GM10266 (cell line): ENCODE data around the gene INTS1.

Source experiments
- DNase-seq: peaks from one replicate; pipeline ENCODE4 v3.0.0; 2012; ENCODE audit errors: extremely low spot score
- TF ChIP-seq, protein P1 (sequence below): IDR thresholded peaks from 2 replicates; pipeline ENCODE4 v1.5.1; 2012; ENCODE audit warnings: mild to moderate bottlenecking, low read depth; ENCODE audit not compliant: control insufficient read depth, insufficient read depth; ENCODE audit errors: missing control alignments

Gene INTS1

DNA sequence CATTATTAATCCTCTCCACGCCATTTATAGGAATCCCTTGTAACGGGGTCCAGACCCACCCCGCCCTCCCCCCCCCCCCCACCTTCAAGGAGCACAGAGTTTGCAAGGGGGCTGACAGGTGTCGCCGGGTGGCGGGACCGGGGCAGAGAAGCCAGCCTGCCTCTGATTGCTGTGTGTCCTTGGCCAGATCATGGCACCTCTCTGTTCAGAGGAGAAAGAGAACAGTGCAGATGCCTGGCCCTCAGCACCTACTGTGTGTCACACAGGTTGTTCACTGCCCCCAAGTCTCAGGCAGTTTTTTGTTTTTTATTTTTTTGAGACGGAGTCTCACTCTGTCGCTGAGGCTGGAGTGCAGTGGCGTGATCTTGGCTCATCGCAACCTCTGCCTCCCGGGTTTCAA, 39.5 kb downstream of the INTS1 start:
- DNase-seq = no peak
- TF ChIP-seq, protein P1, sequence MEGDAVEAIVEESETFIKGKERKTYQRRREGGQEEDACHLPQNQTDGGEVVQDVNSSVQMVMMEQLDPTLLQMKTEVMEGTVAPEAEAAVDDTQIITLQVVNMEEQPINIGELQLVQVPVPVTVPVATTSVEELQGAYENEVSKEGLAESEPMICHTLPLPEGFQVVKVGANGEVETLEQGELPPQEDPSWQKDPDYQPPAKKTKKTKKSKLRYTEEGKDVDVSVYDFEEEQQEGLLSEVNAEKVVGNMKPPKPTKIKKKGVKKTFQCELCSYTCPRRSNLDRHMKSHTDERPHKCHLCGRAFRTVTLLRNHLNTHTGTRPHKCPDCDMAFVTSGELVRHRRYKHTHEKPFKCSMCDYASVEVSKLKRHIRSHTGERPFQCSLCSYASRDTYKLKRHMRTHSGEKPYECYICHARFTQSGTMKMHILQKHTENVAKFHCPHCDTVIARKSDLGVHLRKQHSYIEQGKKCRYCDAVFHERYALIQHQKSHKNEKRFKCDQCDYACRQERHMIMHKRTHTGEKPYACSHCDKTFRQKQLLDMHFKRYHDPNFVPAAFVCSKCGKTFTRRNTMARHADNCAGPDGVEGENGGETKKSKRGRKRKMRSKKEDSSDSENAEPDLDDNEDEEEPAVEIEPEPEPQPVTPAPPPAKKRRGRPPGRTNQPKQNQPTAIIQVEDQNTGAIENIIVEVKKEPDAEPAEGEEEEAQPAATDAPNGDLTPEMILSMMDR = no peak

DNA sequence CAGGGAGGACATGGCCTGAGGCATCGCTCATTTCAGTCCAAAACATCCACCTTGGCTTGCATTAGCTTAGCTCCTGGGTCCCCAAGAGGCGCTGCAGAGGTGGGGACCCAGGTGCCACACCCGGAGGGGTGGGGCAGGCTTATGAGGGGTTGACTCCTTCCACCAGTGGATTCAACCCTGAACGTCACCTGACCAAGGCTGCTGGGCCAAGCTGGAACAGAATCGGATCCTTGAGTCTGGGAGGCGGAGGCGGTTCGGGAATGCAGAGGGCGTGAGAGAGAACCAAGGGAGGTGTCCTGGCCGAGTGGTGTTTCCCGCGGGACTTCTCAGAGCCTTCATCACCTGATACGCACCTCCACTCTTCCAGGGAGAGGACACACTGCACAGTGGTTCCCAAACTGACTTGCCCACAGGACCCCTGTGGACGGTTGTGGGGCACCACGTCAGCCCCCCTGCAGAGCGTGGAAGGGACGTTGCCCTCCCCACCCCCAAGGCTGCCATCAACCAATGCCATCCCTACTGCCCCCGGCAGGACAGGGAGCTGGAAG, 40.4 kb downstream of the INTS1 start:
- no peak for DNase-seq
- TF ChIP-seq, protein P1 = no peak

DNA sequence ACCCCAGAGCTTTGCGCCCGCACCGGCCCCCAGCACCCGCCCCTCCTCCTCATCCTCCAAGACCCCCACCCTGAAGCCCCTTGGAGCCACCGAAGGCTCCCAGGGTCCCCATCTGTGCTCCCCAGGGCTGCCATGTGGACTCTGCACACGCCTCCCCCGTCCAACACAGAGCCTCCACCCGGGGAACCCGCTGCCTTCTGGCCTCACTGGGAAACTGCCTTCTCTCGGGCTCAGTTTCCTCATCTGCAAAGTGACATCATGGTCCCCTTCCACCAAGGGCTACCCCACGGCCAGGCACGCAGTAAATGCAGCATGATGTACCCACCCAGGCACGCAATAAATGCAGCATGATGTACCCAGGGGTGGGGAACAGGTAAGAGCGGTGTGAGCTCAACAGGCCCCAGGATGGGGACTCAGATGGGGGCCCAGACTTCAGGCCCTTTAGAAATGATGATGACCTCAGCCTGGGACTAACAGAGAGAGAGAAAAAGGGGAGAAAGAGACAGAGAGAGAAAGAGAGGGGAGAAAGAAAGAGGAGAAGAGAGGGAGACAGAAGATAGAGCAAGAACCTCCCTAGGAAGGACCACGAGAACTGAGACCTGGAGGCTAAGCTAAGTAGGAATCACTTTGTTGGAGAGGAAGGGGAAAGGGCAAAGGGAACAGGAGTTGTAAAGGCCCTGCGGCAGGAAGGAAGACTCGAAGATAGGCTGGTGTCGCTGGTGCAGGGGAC, 42.4 kb downstream of the INTS1 start:
- DNase-seq = no peak
- TF ChIP-seq, protein P1 = no peak

DNA sequence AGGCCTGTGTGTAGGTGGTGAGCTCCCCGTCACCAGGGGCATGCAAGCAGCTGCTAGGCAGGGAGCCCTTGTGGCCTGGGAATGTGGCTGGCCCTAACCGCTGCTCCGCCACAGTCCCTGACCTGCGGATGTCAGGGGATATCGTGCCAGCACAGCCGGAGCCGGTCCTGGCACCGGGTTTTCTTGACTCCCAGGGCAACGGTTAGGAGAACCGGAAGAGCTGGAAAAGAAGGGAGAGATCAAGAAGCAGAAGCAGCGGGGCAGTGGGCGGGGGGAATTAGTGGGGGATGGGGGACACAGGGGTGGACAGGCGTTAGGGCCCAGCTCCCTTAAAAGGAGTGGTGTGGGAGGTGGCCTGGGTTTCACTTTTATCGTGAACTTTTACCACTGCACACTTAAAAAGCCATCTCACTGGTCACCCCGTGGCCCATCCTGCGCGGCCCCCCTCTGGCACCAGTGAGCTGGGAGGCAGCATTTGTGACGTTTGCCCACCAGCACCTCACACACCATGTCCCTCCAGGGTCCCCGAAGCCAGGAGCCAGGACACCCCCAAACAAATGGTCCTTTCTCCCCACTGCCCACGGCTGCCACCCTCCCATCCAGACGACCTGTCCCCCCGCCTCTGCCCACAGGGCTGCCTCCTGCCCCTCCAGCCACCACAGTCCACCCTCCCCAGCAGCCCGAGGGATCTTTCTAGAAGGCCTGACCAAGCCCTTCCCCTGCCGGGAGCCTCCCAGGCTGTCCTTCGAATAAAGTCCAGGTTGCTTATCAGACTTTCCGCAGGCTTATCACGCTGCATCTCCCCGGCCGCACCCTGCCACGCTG, 43.2 kb downstream of the INTS1 start:
- DNase-seq = peak; percentile 82
- TF ChIP-seq, protein P1 = no peak

DNA sequence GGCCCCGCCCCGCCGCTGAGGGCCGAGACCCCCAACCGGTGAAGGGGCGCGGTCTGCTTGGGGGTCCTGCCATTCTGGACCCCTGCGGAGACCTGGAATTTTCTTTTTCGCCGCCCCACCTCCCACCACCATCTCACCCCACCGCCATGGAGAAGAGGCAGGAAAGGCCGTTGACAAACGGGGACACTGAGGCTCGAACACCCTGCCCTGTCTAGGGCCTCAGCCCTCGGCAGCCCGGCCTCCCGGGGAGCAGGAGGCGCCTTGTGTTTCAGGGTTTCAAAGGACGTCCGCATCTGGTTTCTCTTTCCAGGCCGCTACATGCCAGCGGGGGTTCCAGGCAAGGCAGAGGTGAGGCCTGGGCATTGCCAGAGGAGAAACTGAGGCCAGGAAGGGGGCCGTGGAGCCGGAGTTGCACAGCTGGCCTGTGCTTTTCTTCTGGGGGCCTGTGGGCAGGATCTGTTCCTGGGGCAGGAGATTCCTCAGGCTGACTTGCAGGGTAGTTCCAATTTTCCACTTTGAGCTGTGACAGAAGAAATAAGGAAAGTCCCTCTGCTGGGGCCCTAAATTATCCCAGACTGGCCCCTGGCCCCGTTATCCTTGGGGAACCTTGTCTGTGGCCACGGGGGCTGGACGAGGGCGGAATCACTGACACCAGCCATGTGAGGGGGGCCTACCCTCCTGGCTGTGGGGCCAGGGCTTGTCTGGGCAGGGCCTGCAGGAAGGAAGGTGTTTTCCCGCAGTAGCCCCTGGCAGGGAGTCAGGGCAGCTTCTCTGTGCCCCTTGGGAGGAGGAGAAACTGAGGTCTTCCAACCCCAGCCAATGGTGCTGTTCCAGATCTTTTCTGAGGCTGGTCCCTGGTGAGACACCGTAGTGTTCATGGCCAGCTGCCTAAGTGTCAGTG, 44.0 kb downstream of the INTS1 start:
- TF ChIP-seq, protein P1 = no peak
- peak; percentile 65 for DNase-seq

DNA sequence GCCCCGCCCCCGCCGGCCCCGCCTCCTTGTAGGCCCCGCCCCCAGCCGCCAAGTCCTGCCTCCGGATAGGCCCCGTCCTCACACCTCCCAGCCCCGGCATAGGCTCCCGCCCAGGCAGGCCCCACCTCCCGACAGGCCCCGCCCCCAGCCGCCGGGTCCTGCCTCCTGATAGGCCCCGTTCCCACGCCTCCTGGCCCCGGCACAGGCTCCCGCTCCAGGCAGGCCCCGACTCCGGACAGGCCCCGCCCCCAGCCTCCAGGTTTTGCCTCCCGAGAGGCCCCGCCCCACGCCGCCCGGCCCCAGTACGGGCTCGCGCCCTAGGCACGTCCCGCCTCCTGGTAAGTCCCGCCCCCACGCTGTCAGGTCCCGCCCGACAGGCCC, 44.7 kb downstream of the INTS1 start:
- DNase-seq = peak; percentile 100

More for the DNA sequence above, 44.7 kb downstream of the INTS1 start:
- TF ChIP-seq, protein P1 = no peak
